ENCODE measurements around the gene MRPL57.

DNA sequence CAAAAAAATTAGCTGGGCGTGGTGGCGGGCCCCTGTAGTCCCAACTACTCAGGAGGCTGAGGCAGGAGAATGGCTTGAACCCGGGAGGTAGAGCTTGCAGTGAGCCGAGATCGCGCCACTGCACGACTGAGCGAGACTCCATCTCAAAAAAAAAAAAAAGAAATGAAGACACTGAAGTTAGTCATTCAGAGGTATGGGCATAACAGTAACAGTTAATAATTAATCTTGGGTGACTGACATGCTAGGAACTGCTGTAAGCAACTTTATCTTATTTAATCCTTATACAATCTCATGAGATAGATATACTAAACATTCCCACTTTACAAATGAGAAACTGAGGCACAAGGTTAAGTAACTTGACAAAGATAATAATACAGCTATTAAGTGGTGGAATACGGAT lies 5.0 kb upstream of the MRPL57 start:
- no peak for TF ChIP-seq GATA2 (IDR thresholded peaks at IDR 0.05; ENCODE audit: low read depth, low read length)
- no peak for TF ChIP-seq GATA3 (IDR thresholded peaks at IDR 0.05; ENCODE audit: low read depth, low read length)
